Transverse colon (tissue), 4 donors: ENCODE data around the gene MYH16. TPM values are rescaled to one million over a fixed set of nuclear protein-coding genes. Genes with fewer than 3 reads are reported as not detected.

ENCODE experiments used
- DNase-seq: peaks from one replicate; pipeline ENCODE4 v3.0.0-alpha.2; 2019
- H3K27ac ChIP-seq, 4 donors: fragments of 200-600 bp; sonication (generic); 2 replicates each; pipeline ENCODE4 v1.5.1; 2016 to 2018; ENCODE audit warnings: inconsistent platforms in 4 of 4
- H3K27me3 ChIP-seq: fragments of 200-600 bp; sonication (generic); 2 replicates; pipeline ENCODE4 v1.5.1; 2017; ENCODE audit warnings: inconsistent platforms
- H3K36me3 ChIP-seq, 4 donors: fragments of 200-600 bp; sonication (generic); 2 replicates each; pipeline ENCODE4 v1.5.1; 2017 to 2019; ENCODE audit warnings: inconsistent platforms in 4 of 4
- H3K4me1 ChIP-seq, 4 donors: fragments of 200-600 bp; sonication (generic); 2 replicates each; pipeline ENCODE4 v1.5.1; 2017 to 2020; ENCODE audit warnings: inconsistent platforms in 4 of 4
- H3K4me3 ChIP-seq, 4 donors: fragments of 200-600 bp; sonication (generic); 1 replicate in 1 of 4; 2 replicates in 3 of 4; pipeline versions ENCODE4 v1.5.1 to v1.6.1; 2017 to 2019; ENCODE audit warnings: inconsistent platforms in 4 of 4
- H3K9me3 ChIP-seq, 2 donors: fragments of 200-600 bp; sonication (generic); 2 replicates each; pipeline ENCODE4 v1.5.1; 2017 to 2019; ENCODE audit warnings: inconsistent platforms in 2 of 2
- EP300 ChIP-seq: sonication (generic); formaldehyde crosslinking; IDR thresholded peaks from one replicate; pipeline ENCODE4 v1.6.1; 2017; ENCODE audit warnings: antibody characterized with exemption, low read depth
- POLR2A ChIP-seq: fragments of 450-650 bp; IDR thresholded peaks from one replicate; pipeline ENCODE4 v1.6.1; 2016; ENCODE audit warnings: antibody characterized with exemption, mild to moderate bottlenecking, moderate library complexity
- POLR2AphosphoS5 ChIP-seq, 3 donors: sonication (generic); formaldehyde crosslinking; IDR thresholded peaks; one replicate each; pipeline ENCODE4 v1.6.1; 2016; ENCODE audit warnings: antibody characterized with exemption in 3 of 3
- WGBS, 2 donors: methylation state at CpG; one replicate each; pipeline ENCODE4 v1.1.5; 2018; ENCODE audit warnings: low coverage in 1 of 2; 5-methylcytosine and 5-hydroxymethylcytosine counted together
- in situ Hi-C, 4 donors: fragments of 200-750 bp; cut with MboI; loops; one replicate each; pipeline versions ENCODE4 v1.15.0 to v1.15.1; 2017; ENCODE audit warnings: low sequenced_read_pairs in 3 of 4, low pct_ligation_motif_present in 1 of 4, low pct_unique_long_range_greater_than_20kb in 1 of 4
- intact Hi-C: fragments of 100-400 bp; cut with DNase I; formaldehyde crosslinking; loops from one replicate; pipeline ENCODE4 v1.15.1; 2023; ENCODE audit warnings: low total_unique reads
- total RNA-seq, 4 donors: library from RNA; depleted of rRNA; stranded (reverse); fragments of >200 nt; gene quantifications; one replicate each; pipeline ENCODE4 v1.1.0, GENCODE V29; 2016
- TF ChIP-seq, protein P1 (sequence below), 5 experiments: fragments of 200-600 bp in 3 of 5; fragments of 450-650 bp in 2 of 5; sonication (generic) in 3 of 5; IDR thresholded peaks; 1 replicate in 2 of 5; 2 replicates in 3 of 5; pipeline ENCODE4 v1.5.1; 2016 to 2017; ENCODE audit warnings: antibody characterized with exemption in 5 of 5, inconsistent platforms in 3 of 5, mild to moderate bottlenecking in 2 of 5, moderate library complexity in 1 of 5

The MYH16 gene
- total RNA-seq, 4 donors from 2014 or later = not detected

DNA sequence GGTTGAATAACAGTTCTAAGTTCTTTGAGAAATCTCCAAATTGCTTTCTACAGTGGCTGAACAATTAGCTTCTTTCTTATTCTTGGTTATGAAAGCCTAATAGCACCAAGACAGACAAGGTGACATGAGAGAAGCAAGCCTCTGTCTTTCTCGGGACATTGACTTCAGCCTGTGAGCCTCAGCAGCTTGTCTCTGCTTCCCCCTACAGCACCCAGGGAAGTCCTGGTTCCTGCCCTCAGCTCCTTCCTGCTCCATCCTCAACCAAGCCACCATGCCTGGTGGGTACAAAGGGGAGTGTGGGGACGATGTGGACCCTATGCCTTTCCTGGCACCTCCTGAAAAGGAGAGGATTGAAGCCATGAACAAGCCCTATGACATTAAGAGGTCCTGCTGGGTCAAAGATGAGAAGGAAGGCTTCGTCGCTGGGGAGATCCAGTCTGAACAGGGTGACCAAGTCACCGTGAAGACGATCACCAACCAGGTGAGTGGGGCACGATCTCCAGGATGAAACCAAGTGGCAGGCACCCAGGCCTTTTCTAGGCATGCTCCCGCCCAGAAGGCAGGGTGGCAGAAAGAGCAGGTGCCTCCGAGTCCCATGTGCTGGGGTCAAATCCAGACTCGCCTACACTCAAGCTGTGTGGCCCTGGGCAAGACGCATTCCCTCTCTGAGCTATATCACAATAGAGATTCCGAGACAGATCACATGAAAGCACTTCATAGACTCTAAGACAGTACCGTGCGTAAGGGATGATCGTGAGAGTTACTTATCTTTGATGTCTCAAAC is 33.9 kb upstream of the MYH16 start:
- no peaks in the 10 kb centered on the region for H3K27me3 ChIP-seq
- 60 to 86% methylated on average over 1 to 15 of the region's 15 CpGs for WGBS, 2 donors
- intact Hi-C loops = no loop called here
- no peaks in the 10 kb centered on the region for H3K9me3 ChIP-seq
- H3K36me3 ChIP-seq = no peaks in the 10 kb centered on the region
- in situ Hi-C loops = no loop called here
- H3K4me1 ChIP-seq = no peaks in the 10 kb centered on the region
- DNase-seq = no peak
- no peak overlapping the region for H3K27ac ChIP-seq
- TF ChIP-seq, protein P1, sequence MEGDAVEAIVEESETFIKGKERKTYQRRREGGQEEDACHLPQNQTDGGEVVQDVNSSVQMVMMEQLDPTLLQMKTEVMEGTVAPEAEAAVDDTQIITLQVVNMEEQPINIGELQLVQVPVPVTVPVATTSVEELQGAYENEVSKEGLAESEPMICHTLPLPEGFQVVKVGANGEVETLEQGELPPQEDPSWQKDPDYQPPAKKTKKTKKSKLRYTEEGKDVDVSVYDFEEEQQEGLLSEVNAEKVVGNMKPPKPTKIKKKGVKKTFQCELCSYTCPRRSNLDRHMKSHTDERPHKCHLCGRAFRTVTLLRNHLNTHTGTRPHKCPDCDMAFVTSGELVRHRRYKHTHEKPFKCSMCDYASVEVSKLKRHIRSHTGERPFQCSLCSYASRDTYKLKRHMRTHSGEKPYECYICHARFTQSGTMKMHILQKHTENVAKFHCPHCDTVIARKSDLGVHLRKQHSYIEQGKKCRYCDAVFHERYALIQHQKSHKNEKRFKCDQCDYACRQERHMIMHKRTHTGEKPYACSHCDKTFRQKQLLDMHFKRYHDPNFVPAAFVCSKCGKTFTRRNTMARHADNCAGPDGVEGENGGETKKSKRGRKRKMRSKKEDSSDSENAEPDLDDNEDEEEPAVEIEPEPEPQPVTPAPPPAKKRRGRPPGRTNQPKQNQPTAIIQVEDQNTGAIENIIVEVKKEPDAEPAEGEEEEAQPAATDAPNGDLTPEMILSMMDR (IDR thresholded peaks at IDR 0.05) = no peak
- no peak for TF ChIP-seq POLR2A
- TF ChIP-seq POLR2AphosphoS5 (IDR thresholded peaks at IDR 0.05) = no peak
- TF ChIP-seq EP300 = no peak
- no peak overlapping the region for H3K4me3 ChIP-seq

DNA sequence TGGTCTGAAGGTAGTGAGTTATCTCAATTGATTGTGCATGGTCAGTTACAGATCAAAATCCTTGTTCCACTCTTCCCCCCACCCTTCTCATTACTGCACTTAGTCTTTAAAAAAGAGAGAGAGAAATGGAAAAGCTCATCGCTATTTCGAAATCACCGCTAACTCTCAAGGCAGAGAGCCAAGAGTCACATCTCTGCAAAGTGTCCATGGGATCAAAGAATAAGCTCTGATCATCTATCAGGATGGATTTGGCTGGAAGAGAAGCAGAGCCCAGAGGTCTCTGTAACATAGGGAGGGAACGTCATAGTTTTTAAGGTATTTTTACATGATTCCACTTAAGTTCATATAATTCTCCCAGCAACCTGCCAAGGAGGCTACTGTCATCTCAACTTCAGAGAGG is 30.0 kb upstream of the MYH16 start:
- intact Hi-C loops (no loop called here), in situ Hi-C loops (no loop called here)
- H3K9me3 ChIP-seq = no peaks in the 10 kb centered on the region
- 87 to 96% methylated on average over 3 to 4 of the region's 4 CpGs for WGBS, 2 donors
- no peak for DNase-seq
- H3K36me3 ChIP-seq = no peaks in the 10 kb centered on the region
- TF ChIP-seq, protein P1 (IDR thresholded peaks at IDR 0.05) = no peak
- TF ChIP-seq EP300 (no peak), POLR2AphosphoS5 (IDR thresholded peaks at IDR 0.05) (no peak), POLR2A (no peak)
- H3K27me3 ChIP-seq = no peaks in the 10 kb centered on the region
- no peak overlapping the region for H3K4me3 ChIP-seq
- H3K27ac ChIP-seq = no peak overlapping the region
- H3K4me1 ChIP-seq = no peaks in the 10 kb centered on the region

DNA sequence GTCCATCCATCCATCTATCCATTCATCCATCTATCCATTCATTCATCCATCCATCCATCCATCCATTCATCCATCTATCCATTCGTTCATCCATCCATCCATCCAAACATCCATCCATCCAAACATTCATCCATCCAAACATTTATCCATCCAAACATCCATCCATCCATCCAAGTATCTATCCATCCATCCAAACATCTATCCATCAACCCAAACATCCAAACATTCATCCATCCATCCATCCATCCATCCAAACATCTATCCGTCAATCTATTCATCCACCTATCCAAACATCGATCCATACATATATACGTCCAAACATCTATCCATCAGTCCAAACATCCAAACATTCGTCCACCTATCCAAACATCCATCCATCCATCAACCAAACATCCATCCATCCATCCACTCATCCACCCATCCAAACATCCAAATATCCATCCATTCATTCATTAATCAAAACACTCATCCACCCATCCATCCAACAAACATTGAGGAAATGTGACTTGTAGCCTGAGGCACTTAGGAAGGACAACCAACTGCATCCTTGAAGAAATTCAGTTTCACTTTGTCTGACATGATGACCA is 28.8 kb upstream of the MYH16 start:
- Histone ChIP-seq H3K4me3 (no peak overlapping the region), H3K36me3 (no peaks in the 10 kb centered on the region)

DNA sequence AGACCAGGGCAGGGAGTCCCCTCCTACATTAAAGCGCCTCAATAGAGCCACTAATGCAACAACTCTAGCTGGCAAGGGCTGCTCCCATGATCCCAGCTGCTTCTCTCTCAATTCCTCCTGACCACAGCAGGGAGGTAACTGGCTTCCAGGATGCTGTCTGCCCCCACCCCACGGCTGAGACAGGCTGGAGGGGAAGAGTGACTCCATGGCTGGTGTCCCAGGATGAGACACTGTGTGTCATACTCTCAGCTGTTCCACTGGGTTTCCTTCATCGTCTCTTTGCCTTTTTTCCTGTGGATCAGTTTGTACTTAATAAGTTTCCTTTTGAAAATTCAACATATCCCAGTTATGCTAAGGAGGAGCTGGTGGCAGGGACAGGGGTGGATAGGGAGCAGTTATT is 27.7 kb upstream of the MYH16 start:
- 66 to 75% methylated on average over 1 to 3 of the region's 3 CpGs for WGBS, 2 donors
- no peak overlapping the region for H3K27ac ChIP-seq
- H3K27me3 ChIP-seq = no peaks in the 10 kb centered on the region
- H3K9me3 ChIP-seq = no peaks in the 10 kb centered on the region
- no peak overlapping the region for H3K4me3 ChIP-seq
- H3K36me3 ChIP-seq = no peaks in the 10 kb centered on the region
- DNase-seq = no peak
- in situ Hi-C loops (no loop called here), intact Hi-C loops (no loop called here)
- TF ChIP-seq EP300 (no peak), POLR2A (no peak), POLR2AphosphoS5 (IDR thresholded peaks at IDR 0.05) (no peak)
- TF ChIP-seq, protein P1 (IDR thresholded peaks at IDR 0.05) = no peak
- H3K4me1 ChIP-seq = no peaks in the 10 kb centered on the region

More for the DNA sequence above, 28.8 kb upstream of the MYH16 start:
- Histone ChIP-seq H3K4me1 (no peaks in the 10 kb centered on the region), H3K27ac (no peak overlapping the region), H3K9me3 (no peaks in the 10 kb centered on the region), H3K27me3 (no peaks in the 10 kb centered on the region)
- in situ Hi-C loops (no loop called here), intact Hi-C loops (no loop called here)
- DNase-seq = no peak
- no peak for TF ChIP-seq EP300
- TF ChIP-seq, protein P1 (IDR thresholded peaks at IDR 0.05) = no peak
- no peak for TF ChIP-seq POLR2A
- no peak for TF ChIP-seq POLR2AphosphoS5 (IDR thresholded peaks at IDR 0.05)
- WGBS, 2 donors = 88 to 90% methylated on average over 5 of the region's 5 CpGs
